Activated CD4-positive, alpha-beta T cell treated with anti-CD3 and anti-CD28 coated beads, Interleukin-2, amount 10 ng/mL, durations not matched to agents 24 days and 14 days (primary cell): Measurements from ENCODE around the gene MTMR4. TPM values are rescaled to one million over a fixed set of nuclear protein-coding genes. Genes with fewer than 3 reads are reported as not detected.
A peak's percentile ranks its signal among the peaks of the same experiment; 100 is the strongest.
"Not testable (repeated sequence)": the region's sequence is repeated elsewhere in the genome, so short reads cannot be mapped to it uniquely, and the experiment has no call there.

Source experiments
- DNase-seq: peaks from one replicate; pipeline ENCODE4 v3.0.0; 2022
- H3K27ac Mint-ChIP-seq: one replicate; pipeline ENCODE4 v1.8.0; 2022; ENCODE audit warnings: mild to moderate bottlenecking, mixed read lengths
- H3K27me3 Mint-ChIP-seq: one replicate; pipeline ENCODE4 v1.8.0; 2022; ENCODE audit warnings: mixed read lengths
- H3K36me3 Mint-ChIP-seq: one replicate; pipeline ENCODE4 v1.8.0; 2022; ENCODE audit warnings: low read depth, mild to moderate bottlenecking, mixed read lengths
- H3K4me1 Mint-ChIP-seq: one replicate; pipeline ENCODE4 v1.8.0; 2021; ENCODE audit warnings: mixed read lengths
- H3K4me3 Mint-ChIP-seq: one replicate; pipeline ENCODE4 v1.8.0; 2022; ENCODE audit warnings: mild to moderate bottlenecking, moderate library complexity, mixed read lengths
- H3K9me3 Mint-ChIP-seq: one replicate; pipeline ENCODE4 v1.8.0; 2021; ENCODE audit warnings: mixed read lengths
- intact Hi-C: fragments of 100-400 bp; cut with micrococcal nuclease; formaldehyde crosslinking; loops from one replicate; pipeline ENCODE4 v1.15.1; 2023
- total RNA-seq: library from RNA; stranded (reverse); gene quantifications from 2 replicates; pipeline ENCODE4 v1.2.3, GENCODE V29; 2022

Gene MTMR4
- total RNA-seq, 1 donor from 2014 or later = 84.2 TPM

GRCh38 chr17:58516644-58517377 is 2.4 kb upstream of the MTMR4 start:
- peaks cover 42% of the 10 kb centered on the region for H3K4me1 Mint-ChIP-seq
- peak overlapping the region; percentile 76 for H3K27ac Mint-ChIP-seq
- peaks cover 10% of the 10 kb centered on the region for H3K36me3 Mint-ChIP-seq
- DNase-seq = peak; percentile 67
- no peaks in the 10 kb centered on the region for H3K9me3 Mint-ChIP-seq
- intact Hi-C loops = loop anchor here (1.0 to 5.0 kb wide), 6 partner anchors 165 to 1430 kb away; partner anchors contain the start of genes AKAP1, PTRH2, RAD51C and SRSF1
- H3K4me3 Mint-ChIP-seq = peak overlapping the region; percentile 95
- no peaks in the 10 kb centered on the region for H3K27me3 Mint-ChIP-seq

GRCh38 chr17:58515286-58515685 is 848 bp upstream of the MTMR4 start:
- Mint-ChIP-seq H3K36me3 (peaks cover 24% of the 10 kb centered on the region), H3K27ac (peak overlapping the region; percentile 66), H3K4me1 (peaks cover 47% of the 10 kb centered on the region), H3K9me3 (no peaks in the 10 kb centered on the region), H3K4me3 (peak overlapping the region; percentile 81), H3K27me3 (no peaks in the 10 kb centered on the region)
- intact Hi-C loops = loop anchor here (5.0 kb wide), 5 partner anchors 163 to 1428 kb away; partner anchors contain the start of genes AKAP1, PTRH2, RAD51C and SUPT4H1
- DNase-seq = no peak

GRCh38 chr17:58514770-58515157 is 326 bp upstream of the MTMR4 start:
- Mint-ChIP-seq H3K4me1 (peaks cover 52% of the 10 kb centered on the region), H3K27ac (peak overlapping the region; percentile 7)

GRCh38 chr17:58513267-58513964 is 1.0 kb downstream of the MTMR4 start:
- H3K4me3 Mint-ChIP-seq = peak overlapping the region; percentile 93
- no peaks in the 10 kb centered on the region for H3K27me3 Mint-ChIP-seq
- DNase-seq = peak; percentile 67
- peak overlapping the region; percentile 88 for H3K27ac Mint-ChIP-seq
- H3K36me3 Mint-ChIP-seq = peaks cover 39% of the 10 kb centered on the region
- H3K4me1 Mint-ChIP-seq = peaks cover 52% of the 10 kb centered on the region
- intact Hi-C loops = no loop called here
- H3K9me3 Mint-ChIP-seq = no peaks in the 10 kb centered on the region

More at GRCh38 chr17:58514770-58515157, 326 bp upstream of the MTMR4 start:
- H3K36me3 Mint-ChIP-seq = peaks cover 29% of the 10 kb centered on the region
- intact Hi-C loops = loop anchor here (5.0 kb wide), 5 partner anchors 162 to 1427 kb away; partner anchors contain the start of genes AKAP1, PTRH2, RAD51C and SUPT4H1
- DNase-seq = no peak
- H3K4me3 Mint-ChIP-seq = peak overlapping the region; percentile 81
- no peaks in the 10 kb centered on the region for H3K9me3 Mint-ChIP-seq
- H3K27me3 Mint-ChIP-seq = no peaks in the 10 kb centered on the region

- intact Hi-C loops = no loop called here
- H3K4me3 Mint-ChIP-seq = no peak overlapping the region
- no peak for DNase-seq
- no peaks in the 10 kb centered on the region for H3K9me3 Mint-ChIP-seq
- no peaks in the 10 kb centered on the region for H3K27me3 Mint-ChIP-seq
- H3K27ac Mint-ChIP-seq = peak overlapping the region; percentile 27
- H3K36me3 Mint-ChIP-seq = peaks cover 58% of the 10 kb centered on the region
- H3K4me1 Mint-ChIP-seq = peaks cover 30% of the 10 kb centered on the region
These were observed 4.4 kb downstream of the MTMR4 start for GRCh38 chr17:58510075-58510474.

- no peak overlapping the region for H3K27ac Mint-ChIP-seq
- no peaks in the 10 kb centered on the region for H3K27me3 Mint-ChIP-seq
- peaks cover 71% of the 10 kb centered on the region for H3K36me3 Mint-ChIP-seq
- peaks cover 24% of the 10 kb centered on the region for H3K4me1 Mint-ChIP-seq
- DNase-seq = no peak
- H3K9me3 Mint-ChIP-seq = no peaks in the 10 kb centered on the region
- no peak overlapping the region for H3K4me3 Mint-ChIP-seq
- intact Hi-C loops = no loop called here
These were observed 5.9 kb downstream of the MTMR4 start for GRCh38 chr17:58508341-58509067.

GRCh38 chr17:58507123-58507634 is 7.3 kb downstream of the MTMR4 start:
- Mint-ChIP-seq H3K4me1 (peaks cover 15% of the 10 kb centered on the region), H3K9me3 (no peaks in the 10 kb centered on the region), H3K36me3 (peaks cover 75% of the 10 kb centered on the region), H3K27ac (no peak overlapping the region), H3K27me3 (no peaks in the 10 kb centered on the region), H3K4me3 (no peak overlapping the region)
- intact Hi-C loops = no loop called here
- no peak for DNase-seq

- H3K27ac Mint-ChIP-seq = no peak overlapping the region
- no peak overlapping the region for H3K4me3 Mint-ChIP-seq
- intact Hi-C loops = no loop called here
- no peak for DNase-seq
- no peaks in the 10 kb centered on the region for H3K27me3 Mint-ChIP-seq
- H3K36me3 Mint-ChIP-seq = peaks cover 70% of the 10 kb centered on the region
- H3K9me3 Mint-ChIP-seq = no peaks in the 10 kb centered on the region
- H3K4me1 Mint-ChIP-seq = peaks cover 13% of the 10 kb centered on the region
These were observed 7.9 kb downstream of the MTMR4 start for GRCh38 chr17:58506354-58507080.

- no peaks in the 10 kb centered on the region for H3K9me3 Mint-ChIP-seq
- peaks cover 61% of the 10 kb centered on the region for H3K36me3 Mint-ChIP-seq
- intact Hi-C loops = no loop called here
- no peaks in the 10 kb centered on the region for H3K27me3 Mint-ChIP-seq
- DNase-seq = no peak
- H3K4me3 Mint-ChIP-seq = no peak overlapping the region
- peaks cover 6% of the 10 kb centered on the region for H3K4me1 Mint-ChIP-seq
- H3K27ac Mint-ChIP-seq = no peak overlapping the region
These were observed 9.5 kb downstream of the MTMR4 start for GRCh38 chr17:58504826-58505351.

GRCh38 chr17:58503866-58504265 is 10.6 kb downstream of the MTMR4 start:
- no peaks in the 10 kb centered on the region for H3K27me3 Mint-ChIP-seq
- DNase-seq = no peak
- H3K4me1 Mint-ChIP-seq = peaks cover 2% of the 10 kb centered on the region
- H3K36me3 Mint-ChIP-seq = peaks cover 56% of the 10 kb centered on the region
- H3K9me3 Mint-ChIP-seq = no peaks in the 10 kb centered on the region
- no peak overlapping the region for H3K27ac Mint-ChIP-seq
- H3K4me3 Mint-ChIP-seq = no peak overlapping the region
- intact Hi-C loops = no loop called here

- H3K36me3 Mint-ChIP-seq = peaks cover 59% of the 10 kb centered on the region
- DNase-seq, H3K27me3 Mint-ChIP-seq, H3K9me3 Mint-ChIP-seq, H3K4me3 Mint-ChIP-seq, H3K4me1 Mint-ChIP-seq, H3K27ac Mint-ChIP-seq, intact Hi-C loops: not testable (repeated sequence)
These were observed 11.3 kb downstream of the MTMR4 start for GRCh38 chr17:58503134-58503533.

GRCh38 chr17:58501451-58501850 is 13.0 kb downstream of the MTMR4 start:
- Mint-ChIP-seq H3K4me1 (peaks cover 5% of the 10 kb centered on the region), H3K4me3 (no peak overlapping the region), H3K9me3 (no peaks in the 10 kb centered on the region), H3K27me3 (no peaks in the 10 kb centered on the region), H3K27ac (no peak overlapping the region), H3K36me3 (peaks cover 59% of the 10 kb centered on the region)
- intact Hi-C loops = no loop called here
- no peak for DNase-seq
